Fibroblast of peridontal ligament (primary cell): ENCODE results near the gene SOAT1.
"Not testable (repeated sequence)": the region's sequence is repeated elsewhere in the genome, so short reads cannot be mapped to it uniquely, and the experiment has no call there.

ENCODE experiments used
- DNase-seq: peaks from one replicate; pipeline ENCODE4 v3.0.0-alpha.2; 2010; ENCODE audit errors: extremely low read depth

The SOAT1 gene

DNA sequence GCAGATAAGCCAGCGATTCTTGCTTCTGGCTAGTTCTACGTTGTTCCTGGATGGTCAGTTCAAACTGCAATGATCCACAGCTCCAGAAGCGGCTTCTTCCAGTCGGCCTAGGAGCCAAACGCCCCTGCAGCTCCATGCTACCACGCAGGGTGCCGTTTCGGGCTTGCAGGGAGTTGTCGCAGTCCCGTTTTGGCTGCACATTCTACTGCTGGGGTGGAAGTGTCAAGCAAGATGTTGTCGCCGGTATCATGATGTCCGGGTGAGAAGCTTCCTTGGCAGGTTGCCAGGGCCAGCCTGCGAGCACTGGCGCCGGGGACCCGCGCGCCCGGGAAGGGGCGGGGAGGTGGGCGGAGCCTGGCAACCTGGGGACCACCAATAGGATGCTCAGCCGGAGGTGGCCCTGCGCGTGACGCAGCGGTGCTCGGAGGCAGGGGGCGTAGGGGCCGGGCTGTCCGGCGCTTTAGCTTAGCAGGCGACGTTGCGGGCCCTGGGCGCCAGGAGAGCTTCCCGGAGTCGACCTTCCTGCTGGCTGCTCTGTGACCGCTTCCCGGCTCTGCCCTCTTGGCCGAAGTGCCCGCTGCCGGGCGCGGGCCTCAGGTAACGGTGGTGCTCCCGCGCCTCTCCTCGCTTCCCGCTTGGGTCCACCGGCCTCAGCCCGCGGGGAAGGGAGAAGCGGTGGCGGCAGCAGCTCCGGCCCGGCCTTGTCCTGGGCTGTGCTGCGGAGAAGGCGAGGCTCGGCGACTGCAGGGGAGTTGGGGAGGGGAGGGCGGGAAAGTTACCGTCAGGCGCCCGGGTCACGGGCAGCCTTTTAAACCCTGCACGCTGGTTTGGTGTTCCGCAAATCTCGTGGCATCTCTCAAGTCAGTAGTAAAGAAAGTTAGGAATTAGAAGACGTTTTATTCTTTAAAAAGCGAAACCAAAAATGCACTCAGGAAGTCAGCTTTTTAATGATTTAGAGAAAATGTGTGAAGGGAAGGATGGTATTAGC lies at the start of gene SOAT1:
Gene SOAT1, plus strand, starts transcription at position 458 of the 988 bp plus-strand sequence. CDS start 8,888 bp downstream, outside the sequence.
- DNase-seq = peak; percentile 82

DNA sequence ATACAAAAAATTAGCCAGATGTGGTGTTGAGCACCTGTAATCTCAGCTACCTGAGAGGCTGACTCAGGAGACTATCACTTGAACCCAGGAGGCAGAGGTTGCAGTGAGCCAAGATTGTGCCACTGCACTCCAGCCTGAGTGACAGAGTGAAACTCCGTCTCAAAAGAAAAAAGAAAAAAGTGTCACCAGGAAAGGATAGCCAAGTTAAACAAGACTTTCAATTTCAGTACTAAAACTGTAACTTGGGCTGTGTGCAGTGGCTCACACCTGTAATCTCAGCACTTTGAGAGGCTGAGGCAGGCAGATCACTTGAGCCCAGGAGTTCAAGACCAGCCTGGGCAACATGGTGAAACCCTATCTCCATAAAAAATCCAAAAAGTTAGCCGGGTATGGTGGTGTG lies 48.2 kb upstream of the SOAT1 start:
- not testable (repeated sequence) for DNase-seq

DNA sequence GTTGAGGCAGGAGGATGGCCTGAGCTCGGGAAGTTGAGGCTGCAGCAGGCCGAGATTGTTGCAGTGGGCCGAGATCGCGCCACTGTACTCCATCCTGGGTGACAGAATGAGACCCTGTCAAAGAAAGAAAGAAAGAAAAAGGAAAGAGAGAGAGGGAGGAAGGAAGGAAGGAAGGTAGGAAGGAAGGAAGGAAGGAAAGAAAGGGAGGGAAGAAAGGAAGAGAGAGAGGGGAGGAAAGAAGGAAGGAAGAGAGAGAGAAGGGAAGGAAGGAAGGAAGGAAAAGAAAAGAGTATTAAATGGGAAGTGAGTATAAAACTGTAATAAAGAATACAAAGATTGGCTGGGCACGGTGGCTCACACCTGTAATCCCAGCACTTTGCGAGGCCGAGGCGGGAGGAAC lies 45.7 kb upstream of the SOAT1 start:
- no peak for DNase-seq

DNA sequence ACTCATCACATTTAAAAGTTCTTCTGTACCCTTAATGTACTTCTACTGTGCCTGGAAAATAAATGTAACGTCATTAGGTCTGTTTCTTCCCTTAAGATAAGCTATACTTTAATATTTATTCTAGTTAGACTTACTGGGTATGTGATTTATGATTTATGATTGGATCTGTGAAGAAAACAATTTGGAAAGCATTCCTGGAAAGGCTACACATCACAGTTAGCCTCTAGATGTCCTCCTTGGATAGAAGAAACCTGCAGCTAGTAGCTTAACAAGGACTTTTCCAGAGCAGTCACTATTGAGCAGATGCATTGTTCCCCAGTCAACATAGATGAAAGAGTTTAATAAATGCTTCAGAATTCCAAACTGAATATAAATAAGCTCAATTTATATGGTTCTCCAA lies 41.9 kb upstream of the SOAT1 start:
- DNase-seq = peak; percentile 76

DNA sequence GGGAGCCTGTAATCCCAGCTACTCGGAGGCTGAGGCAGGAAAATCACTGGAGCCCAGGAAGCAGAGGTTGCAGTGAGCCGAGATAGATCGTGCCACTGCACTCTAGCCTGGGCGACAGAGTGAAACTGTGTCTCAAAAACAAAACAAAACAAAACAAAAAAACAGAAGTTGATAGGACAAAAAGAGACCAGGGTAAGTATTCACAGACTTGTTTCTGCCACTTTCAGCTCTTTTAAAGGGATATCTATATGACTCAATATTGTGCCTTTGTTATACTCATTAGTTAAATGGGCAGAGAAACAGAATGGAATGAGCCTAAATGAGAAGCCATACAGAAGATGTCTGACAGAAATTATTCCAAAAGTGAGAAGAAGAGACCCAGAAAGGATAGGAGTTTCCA lies 41.0 kb upstream of the SOAT1 start:
- DNase-seq = no peak

DNA sequence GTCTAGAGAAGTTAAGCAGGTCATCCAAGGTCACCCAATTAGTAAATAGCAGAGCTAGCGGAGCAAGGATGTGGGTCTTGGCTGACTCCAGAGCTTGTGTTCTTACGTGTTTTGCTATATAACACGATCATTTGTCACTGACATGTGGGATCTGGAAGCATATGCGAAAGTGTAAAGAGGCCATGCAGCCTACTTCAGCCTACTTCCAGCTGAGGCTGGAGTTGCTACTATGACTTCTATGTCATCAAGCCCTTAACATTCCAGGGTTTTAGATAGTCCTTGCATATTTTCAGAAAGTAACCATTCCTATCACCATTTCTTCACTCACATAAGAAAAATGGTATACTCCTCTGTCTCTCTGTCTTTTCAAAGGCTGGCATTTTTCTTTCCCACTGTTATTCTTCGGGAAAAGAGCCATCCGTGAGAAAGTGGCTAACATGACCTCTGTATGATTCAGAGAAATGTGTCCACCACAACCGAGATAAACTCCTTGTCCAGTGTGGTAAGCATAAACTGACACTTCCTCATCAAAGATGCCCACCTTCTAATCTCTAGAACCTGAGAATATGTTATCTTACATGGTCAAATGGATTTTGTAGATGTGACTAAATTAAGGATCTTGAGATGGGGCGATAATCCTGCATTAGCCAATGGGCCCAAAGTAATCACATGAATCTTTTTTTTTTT lies 40.2 kb upstream of the SOAT1 start:
- no peak for DNase-seq

DNA sequence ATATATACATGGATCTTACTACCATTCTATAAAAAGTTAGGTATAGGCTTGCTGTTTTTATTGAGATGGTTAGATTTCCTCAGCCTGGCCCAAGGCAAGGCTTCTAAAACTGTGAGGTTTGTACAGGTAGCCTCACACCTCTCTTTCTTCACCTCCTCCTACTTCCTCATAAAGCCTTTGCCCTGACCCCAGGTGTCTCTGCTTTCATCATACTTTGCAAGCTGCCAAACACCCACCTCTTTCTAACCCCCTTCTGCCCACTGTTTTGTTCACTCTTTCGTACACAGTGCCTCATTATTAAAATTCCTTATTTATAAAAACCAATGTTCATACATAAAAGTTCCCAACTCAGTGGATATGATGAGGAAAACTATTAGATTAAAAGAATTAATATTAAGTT lies 31.4 kb upstream of the SOAT1 start:
- DNase-seq = no peak

DNA sequence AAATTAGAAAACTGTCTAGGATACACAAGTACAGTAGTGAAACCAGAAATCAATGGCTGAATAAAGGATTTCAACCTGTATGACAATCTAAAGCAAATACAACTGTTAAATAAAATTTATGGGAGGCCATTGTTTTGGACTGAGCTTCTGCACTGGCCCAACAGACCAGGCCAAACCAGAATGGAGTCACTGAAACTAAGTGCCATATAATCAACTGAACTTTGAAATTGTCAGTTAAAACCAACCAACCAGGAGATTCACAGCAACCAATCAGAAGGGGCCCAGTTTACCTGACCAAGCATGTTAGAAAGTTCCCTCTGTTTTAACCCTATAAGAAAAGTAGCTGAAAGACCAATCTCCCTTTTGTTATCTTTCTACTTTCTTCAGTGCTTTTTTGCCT lies 30.5 kb upstream of the SOAT1 start:
- DNase-seq = no peak

DNA sequence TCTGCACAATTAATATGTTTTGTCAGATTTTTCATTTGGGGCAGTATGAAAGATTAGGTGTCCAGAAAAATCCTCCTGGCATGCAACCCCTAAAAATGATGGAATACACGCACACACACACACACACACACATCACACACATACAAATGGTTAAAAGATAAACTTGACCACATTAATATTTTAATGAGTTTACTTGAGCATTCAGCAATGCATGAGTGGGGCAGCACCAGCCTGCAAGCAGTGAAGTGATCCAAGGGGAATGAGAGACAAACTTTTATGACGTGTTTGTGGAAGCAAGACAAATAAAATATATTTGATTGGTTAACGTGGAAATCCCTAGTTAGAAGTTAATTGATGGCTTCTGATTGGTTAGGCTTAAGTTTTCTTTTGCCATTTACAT lies 29.1 kb upstream of the SOAT1 start:
- no peak for DNase-seq

DNA sequence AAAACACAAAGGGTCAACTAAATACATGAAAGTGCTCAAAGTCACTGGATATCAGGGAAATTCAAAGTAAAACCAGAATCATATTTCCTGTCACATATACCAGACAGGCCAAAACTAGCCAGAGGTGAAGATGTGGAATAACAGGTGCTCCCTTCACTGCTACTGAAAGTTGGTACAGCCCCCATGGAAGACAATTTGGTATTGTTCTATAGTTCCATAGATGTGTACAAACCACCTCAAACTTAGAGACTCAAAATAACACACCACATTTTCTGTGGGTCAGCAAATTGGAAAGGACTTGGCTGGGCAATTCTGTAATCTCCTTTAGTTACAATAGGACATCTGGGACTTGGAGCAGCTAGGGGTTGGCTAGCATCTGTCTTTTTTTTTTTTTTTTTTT lies 24.5 kb upstream of the SOAT1 start:
- DNase-seq = no peak

DNA sequence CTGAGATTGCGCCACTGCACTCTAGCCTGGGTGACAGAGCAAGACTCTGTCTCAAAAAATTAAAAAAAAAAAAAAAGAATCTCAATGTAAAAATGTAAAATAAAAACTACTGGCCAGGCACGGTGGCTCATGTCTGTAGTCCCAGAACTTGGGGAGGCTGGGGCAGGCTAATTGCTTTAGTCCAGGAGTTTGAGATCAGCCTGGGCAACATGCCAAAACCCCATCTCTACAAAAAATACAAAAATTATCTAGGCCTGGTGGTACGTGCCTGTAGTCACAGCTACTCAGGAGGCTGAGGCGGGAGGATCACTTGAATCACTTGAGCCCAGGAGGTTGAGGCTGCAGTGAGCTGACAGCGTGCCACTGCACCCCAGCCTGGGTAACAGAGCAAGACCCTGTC lies 19.2 kb upstream of the SOAT1 start:
- DNase-seq = not testable (repeated sequence)

DNA sequence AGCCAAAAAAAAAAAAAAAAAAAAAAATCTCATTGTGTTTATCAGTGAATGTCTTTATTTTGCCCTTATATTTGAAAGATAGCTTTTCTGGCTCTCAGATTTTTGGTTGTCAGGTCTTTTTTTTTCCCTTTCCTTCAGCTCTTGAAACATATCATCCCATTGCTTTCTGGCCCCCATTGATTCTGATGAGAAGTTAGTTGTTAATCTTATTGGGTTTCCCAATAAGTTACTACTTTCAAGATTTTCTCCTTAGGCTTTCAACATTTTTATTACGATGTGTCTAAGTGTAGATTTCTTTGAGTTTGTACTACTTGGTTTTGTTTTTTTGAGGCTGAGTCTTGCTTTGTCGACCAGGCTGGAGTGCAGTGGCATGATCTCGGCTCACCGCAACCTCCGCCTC lies 14.7 kb upstream of the SOAT1 start:
- no peak for DNase-seq

DNA sequence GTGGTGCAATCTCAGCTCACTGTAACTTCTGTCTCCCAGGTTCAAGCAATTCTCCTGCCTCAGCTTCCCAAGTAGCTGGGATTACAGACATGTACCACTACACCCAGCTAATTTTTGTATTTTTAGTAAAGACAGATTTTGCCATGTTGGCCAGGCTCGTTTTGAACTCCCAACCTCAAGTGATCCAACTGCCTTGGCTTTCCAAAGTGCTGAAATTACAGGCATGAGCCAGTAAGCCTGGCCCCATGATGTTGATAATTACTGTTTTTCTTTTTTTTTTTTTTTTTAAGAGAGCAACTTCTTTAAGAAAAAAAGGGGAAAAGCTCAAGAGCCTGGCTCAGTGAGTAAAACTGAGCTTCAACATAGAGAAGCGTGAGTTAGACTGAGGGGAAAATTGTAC lies 9.6 kb upstream of the SOAT1 start:
- no peak for DNase-seq

DNA sequence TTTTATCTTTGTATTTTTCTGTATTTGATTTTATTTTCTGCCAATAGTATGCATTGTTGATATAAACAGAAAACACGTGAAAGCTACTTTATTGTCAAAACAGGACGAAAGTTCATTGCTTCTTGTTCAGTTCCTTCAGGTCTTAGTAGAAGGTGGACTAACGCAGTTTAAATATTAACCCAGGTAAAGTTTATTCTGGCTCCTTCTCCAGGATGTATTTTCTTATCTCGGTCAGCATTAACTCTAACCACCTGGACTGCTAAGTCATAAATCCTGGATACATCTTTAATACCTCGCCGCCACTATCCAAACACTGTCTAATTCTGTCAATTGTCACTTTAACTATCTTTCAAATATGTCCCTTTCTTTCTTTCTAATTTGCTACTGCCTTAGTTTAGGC lies 5.7 kb upstream of the SOAT1 start:
- DNase-seq = no peak

DNA sequence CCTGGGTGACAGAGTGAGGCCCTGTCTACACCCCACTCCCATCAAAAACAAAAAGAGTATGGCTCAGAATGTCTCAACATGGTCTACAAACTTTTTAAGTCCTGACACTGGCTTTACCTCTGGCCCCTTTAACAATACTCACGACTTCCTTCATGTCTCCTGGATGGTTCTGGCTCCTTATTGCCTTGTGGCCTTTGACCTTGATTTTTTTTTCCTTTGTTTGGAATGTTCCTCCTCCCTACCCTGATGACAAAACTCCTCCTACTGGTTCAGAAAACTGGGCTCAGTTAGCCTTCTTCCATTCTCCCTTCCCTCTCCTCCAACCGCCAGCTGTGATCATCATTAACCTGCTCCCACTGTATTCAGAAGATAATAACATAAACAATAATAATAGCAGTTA lies 4.6 kb upstream of the SOAT1 start:
- no peak for DNase-seq

DNA sequence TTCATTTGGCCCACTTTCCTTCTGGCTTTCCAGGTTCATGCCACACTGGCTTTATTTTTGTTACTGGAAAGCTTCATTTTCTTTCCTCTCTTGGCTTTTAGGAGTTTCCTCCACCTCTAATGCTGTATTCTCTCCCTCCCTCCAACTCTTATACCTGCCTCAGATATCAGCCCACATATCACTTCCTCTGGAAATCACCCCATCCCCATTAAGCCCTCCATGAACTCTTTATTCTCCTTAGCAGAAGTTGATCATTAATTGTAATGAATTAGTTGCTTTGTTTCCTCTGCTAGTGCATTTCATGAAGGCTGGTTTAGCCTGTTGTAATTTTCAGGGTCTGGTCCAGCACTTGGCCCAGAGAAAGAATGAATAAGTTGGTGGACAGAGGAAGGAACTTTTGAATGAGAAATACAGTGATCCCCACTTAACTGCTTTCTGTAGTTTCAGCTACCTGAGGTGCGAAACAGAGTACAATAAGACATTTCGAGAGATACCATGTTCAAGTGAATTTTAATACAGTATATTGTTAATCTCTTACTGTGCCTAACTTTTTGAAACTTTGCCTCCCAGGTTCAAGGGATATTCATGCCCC lies 1.7 kb downstream of the SOAT1 start:
- no peak for DNase-seq

DNA sequence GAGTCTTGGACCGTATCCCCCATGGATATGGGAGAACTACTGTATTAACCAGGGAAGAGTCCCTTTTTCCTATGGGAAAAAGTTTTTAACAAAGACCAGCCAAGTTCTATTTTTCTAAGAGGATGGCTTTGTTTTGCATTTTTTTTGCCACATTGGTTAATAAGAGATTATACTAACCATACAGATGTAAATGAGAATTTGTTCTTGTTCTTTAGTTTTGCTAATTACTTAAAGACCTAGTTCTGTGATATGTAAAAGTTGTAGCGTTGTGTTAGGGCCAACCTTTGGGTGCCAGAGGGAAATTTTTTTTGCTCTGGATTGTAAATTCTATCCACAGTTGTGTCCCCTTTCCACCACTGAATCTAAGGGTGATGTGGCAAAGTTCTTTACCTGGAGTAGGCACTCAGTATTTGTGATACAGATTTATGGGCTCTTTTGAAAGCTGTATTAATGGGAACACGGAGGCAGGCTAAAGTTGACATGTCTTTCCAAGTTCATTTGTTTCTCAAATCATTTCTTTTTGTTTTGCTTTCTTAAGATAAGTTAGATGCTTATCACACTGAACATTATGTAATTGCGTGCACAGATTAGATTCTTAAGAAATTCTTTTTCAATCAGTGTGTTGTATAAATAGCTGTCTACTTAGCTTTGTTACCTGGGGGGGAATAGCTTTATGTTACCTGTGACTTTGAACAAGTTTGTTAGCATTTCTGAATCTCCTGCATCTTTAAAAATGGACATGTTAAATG lies 2.9 kb downstream of the SOAT1 start:
- no peak for DNase-seq

DNA sequence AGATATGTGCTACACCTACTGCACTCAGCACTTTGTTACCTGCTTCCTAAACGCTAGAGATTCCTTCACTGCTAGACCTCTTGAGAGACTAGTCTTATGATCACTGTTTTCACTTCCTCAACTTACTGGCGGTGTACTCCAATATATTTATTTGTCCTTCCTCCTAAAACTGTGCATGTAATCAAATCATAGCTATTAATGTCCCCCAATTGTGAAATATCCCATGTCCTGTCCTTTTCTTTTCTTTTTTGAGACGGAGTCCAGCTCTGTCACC lies 3.4 kb downstream of the SOAT1 start:
- DNase-seq = no peak

DNA sequence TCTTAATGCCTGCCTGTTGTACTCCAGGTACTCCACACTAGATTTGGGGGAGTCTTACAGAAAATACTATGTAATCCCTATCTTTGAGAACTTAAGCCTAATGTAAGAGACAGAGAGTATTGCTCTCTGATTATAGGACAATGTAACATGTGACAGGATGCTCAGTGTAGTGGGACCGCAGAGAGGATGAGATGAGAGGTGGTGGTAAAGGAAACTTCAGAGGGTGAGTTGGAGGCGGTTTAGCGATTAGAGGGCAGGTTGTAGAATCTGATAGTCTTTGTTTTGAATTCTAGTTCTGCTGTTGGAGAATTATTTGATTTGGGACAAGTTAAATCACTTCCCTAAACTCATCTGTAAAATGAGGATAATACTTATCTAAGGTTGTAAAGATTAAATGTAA lies 5.4 kb downstream of the SOAT1 start:
- DNase-seq = no peak

DNA sequence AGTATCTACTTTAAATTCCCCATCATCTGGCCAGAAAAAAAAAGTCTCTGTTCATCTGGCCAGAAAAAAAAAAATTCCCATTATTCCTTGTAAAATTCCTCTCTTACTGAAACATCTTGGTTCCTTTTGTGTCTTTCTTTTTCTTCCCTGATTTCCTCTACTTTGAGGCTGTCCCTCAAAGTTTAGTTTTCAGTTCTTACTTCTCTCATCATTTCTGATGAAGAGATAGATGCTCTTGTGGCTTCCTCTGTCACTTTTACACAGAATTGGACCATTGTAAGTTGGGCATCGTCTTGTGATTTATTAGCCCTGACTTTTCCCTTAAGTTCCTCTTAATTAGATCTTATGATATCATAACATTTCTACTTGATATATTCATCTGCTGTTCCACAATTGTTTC lies 6.5 kb downstream of the SOAT1 start:
- no peak for DNase-seq

DNA sequence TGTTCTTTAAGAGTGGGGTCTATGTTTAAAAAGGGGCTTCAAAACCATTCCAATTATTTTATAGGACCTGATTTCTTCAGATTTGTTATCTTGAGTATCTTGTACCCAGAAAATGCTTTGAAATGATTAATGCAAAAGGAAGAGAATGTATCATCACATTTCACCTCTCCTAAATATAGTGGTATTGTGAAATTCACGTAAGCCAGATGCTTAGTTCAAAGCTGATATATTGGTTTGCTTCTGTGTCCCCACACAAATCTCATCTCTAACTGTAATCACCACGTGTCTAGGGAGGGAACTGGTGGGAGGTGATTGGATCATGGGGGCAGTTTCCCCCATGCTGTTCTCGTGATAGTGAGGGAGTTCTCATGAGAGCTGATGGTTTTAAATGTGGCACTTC lies 8.5 kb downstream of the SOAT1 start:
- no peak for DNase-seq

DNA sequence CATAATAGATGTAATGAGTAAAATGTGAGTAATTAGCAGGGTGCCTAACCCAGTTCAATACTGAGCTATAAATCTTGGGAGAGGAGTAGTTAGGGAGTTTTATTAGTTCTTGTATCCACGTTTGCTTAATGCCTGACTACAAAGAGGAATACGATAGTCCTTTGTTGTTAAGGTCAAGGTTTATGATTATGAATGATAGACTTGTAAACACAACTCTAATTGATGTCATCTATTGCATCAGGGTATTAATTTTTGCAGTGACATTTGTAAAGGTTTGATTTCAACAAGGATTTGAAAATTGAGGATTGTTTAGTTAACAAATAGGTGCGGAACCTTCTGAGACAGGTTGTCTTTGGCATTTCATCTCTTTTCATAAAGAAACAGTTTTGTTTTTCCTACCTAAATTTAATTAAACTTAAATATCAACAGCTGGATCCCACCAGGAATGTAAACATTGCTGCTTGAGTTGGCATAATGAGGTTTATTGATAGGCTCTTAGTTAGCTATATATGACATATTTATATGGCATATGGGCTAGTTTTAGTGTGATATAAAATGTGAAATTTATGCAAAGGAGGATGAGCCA lies 9.7 kb downstream of the SOAT1 start:
- no peak for DNase-seq
